Chondrocyte (in vitro differentiated cells): ENCODE measurements around the gene CYP2U1. TPM values are rescaled to one million over a fixed set of nuclear protein-coding genes. Genes with fewer than 3 reads are reported as not detected.

Source experiments
- DNase-seq: peaks from one replicate; pipeline ENCODE4 v3.0.0; 2021; ENCODE audit warnings: mixed read lengths, low spot score
- H3K27ac Mint-ChIP-seq: one replicate; pipeline ENCODE4 v1.8.0; 2021; ENCODE audit warnings: mild to moderate bottlenecking, moderate library complexity, mixed read lengths; ENCODE audit not compliant: unreplicated experiment
- H3K27me3 Mint-ChIP-seq: 2 replicates; pipeline ENCODE4 v1.8.0; 2021; ENCODE audit warnings: low read depth, mixed read lengths
- H3K36me3 Mint-ChIP-seq: 2 replicates; pipeline ENCODE4 v1.8.0; 2021; ENCODE audit warnings: low read depth, mixed read lengths
- H3K4me1 Mint-ChIP-seq: 2 replicates; pipeline ENCODE4 v1.8.0; 2021; ENCODE audit warnings: low read depth, mild to moderate bottlenecking, mixed read lengths
- H3K4me3 Mint-ChIP-seq: one replicate; pipeline ENCODE4 v1.8.0; 2021; ENCODE audit warnings: mild to moderate bottlenecking, moderate library complexity, mixed read lengths; ENCODE audit not compliant: unreplicated experiment
- H3K9me3 Mint-ChIP-seq: 2 replicates; pipeline ENCODE4 v1.8.0; 2021; ENCODE audit warnings: low read depth, mixed read lengths
- long read RNA-seq: library from polyadenylated mRNA; stranded (forward); transcript quantifications from one replicate; pipeline ENCODE4 v2.0.0, GENCODE V29; 2021
- total RNA-seq: library from RNA; stranded (reverse); gene quantifications from 3 replicates; pipeline ENCODE4 v1.2.1, GENCODE V29; 2021
- TF ChIP-seq, protein P1 (sequence below): fragments of 200-600 bp; sonication (generic); IDR thresholded peaks from 2 replicates; pipeline ENCODE4 v1.5.0; 2021; ENCODE audit warnings: antibody characterized with exemption, mild to moderate bottlenecking, moderate library complexity

The CYP2U1 gene
- total RNA-seq = 14.0 to 16.9 TPM (median 16.4 TPM) in 3 replicates
- long read RNA-seq, full-length matches to known transcripts = 61 of 70 reads
- long read RNA-seq, partial matches to known transcripts = 0 of 70 reads
- long read RNA-seq, other reads (novel, unspliced or antisense) = 9 of 70 reads

GRCh38 chr4:107930821-107931774 is at the start of gene CYP2U1:
TSS of gene CYP2U1 (plus strand) at chr4:107931549. CDS start at chr4:107931644, 95 bp downstream.
- peak; percentile 91 for DNase-seq
- no peaks in the 10 kb centered on the region for H3K36me3 Mint-ChIP-seq
- no peaks in the 10 kb centered on the region for H3K9me3 Mint-ChIP-seq
- H3K27ac Mint-ChIP-seq = peak within 1 kb of the TSS; percentile 97
- H3K27me3 Mint-ChIP-seq = no peaks in the 10 kb centered on the region
- peak within 1 kb of the TSS; percentile 89 for H3K4me3 Mint-ChIP-seq
- TF ChIP-seq, protein P1, sequence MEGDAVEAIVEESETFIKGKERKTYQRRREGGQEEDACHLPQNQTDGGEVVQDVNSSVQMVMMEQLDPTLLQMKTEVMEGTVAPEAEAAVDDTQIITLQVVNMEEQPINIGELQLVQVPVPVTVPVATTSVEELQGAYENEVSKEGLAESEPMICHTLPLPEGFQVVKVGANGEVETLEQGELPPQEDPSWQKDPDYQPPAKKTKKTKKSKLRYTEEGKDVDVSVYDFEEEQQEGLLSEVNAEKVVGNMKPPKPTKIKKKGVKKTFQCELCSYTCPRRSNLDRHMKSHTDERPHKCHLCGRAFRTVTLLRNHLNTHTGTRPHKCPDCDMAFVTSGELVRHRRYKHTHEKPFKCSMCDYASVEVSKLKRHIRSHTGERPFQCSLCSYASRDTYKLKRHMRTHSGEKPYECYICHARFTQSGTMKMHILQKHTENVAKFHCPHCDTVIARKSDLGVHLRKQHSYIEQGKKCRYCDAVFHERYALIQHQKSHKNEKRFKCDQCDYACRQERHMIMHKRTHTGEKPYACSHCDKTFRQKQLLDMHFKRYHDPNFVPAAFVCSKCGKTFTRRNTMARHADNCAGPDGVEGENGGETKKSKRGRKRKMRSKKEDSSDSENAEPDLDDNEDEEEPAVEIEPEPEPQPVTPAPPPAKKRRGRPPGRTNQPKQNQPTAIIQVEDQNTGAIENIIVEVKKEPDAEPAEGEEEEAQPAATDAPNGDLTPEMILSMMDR = peak; percentile 49
- H3K4me1 Mint-ChIP-seq = peaks cover 21% of the 10 kb centered on the region

GRCh38 chr4:107885865-107886264 is 45.5 kb upstream of the CYP2U1 start:
- Mint-ChIP-seq H3K9me3 (peaks cover 3% of the 10 kb centered on the region), H3K4me3 (no peak overlapping the region), H3K27me3 (no peaks in the 10 kb centered on the region), H3K36me3 (peaks cover 7% of the 10 kb centered on the region), H3K27ac (no peak overlapping the region), H3K4me1 (peaks cover 9% of the 10 kb centered on the region)
- DNase-seq = no peak
- TF ChIP-seq, protein P1 = no peak

- TF ChIP-seq, protein P1 = no peak
- H3K4me1 Mint-ChIP-seq = peaks cover 9% of the 10 kb centered on the region
- H3K4me3 Mint-ChIP-seq = no peak overlapping the region
- H3K36me3 Mint-ChIP-seq = peaks cover 9% of the 10 kb centered on the region
- no peak for DNase-seq
- no peak overlapping the region for H3K27ac Mint-ChIP-seq
- peaks cover 3% of the 10 kb centered on the region for H3K9me3 Mint-ChIP-seq
- H3K27me3 Mint-ChIP-seq = no peaks in the 10 kb centered on the region
Measured at GRCh38 chr4:107888237-107888636, 43.1 kb upstream of the CYP2U1 start.

DNA sequence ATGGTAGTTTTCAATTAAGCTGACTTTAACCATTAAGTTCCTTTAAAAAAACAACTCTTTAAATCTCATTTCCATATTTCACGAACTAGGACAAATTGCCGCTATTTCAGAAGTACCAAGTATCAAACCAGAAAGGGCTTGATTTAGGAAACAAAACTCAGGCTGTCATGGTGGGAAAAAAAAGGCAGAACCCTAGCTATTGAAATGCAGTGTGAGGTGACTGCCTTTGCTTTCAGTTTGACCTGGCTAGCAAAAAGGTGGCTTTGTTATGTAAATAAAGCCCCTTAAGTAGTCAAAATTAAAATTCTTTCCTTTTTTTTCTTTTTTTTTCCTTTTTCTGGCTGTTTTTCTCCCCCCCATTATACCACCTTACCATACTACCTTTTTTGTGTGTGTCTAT is 40.6 kb upstream of the CYP2U1 start:
- TF ChIP-seq, protein P1 = no peak
- Mint-ChIP-seq H3K27ac (no peak overlapping the region), H3K9me3 (peaks cover 6% of the 10 kb centered on the region), H3K4me1 (peaks cover 13% of the 10 kb centered on the region), H3K27me3 (no peaks in the 10 kb centered on the region), H3K36me3 (peaks cover 9% of the 10 kb centered on the region), H3K4me3 (no peak overlapping the region)
- DNase-seq = no peak

DNA sequence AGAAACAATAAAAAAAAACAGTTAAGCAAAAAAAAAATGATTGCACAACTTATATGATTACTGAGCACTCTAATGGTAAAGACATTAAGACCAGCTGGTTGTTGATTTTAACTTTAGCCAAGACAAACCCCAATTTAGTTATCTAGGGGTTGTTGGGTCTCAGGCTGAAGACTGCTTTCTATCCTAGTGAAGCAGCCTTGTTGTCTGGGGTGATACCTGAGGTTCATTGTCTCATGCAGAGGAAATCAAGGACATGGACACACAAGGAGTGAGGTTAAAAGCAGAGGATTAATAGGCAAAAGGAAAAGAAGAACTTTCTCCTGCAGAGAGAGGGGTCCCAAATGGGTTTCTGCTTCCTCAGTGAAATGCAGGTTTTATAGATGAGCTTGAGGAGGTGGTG is 40.0 kb upstream of the CYP2U1 start:
- Mint-ChIP-seq H3K4me1 (peaks cover 18% of the 10 kb centered on the region), H3K27ac (no peak overlapping the region), H3K9me3 (peaks cover 6% of the 10 kb centered on the region), H3K27me3 (no peaks in the 10 kb centered on the region), H3K4me3 (no peak overlapping the region), H3K36me3 (peaks cover 9% of the 10 kb centered on the region)
- no peak for DNase-seq
- TF ChIP-seq, protein P1 = no peak
